Measurements from ENCODE around the gene KCNQ5.

KCNQ5 gene

GRCh38 chr6:72930556-72931132 lies 308.8 kb downstream of the KCNQ5 start:
- no peak for DNase-seq

- DNase-seq, result no peak
Observed at GRCh38 chr6:72931325-72931887, 309.5 kb downstream of the KCNQ5 start.

- no peak for DNase-seq
Observed at GRCh38 chr6:72933233-72933632, 311.4 kb downstream of the KCNQ5 start.

- DNase-seq, result no peak
Observed at GRCh38 chr6:72936766-72937559, 315.1 kb downstream of the KCNQ5 start.

- no peak for DNase-seq
Observed at GRCh38 chr6:72938104-72938503, 316.2 kb downstream of the KCNQ5 start.

- no peak for DNase-seq
Observed at GRCh38 chr6:72939004-72939403, 317.1 kb downstream of the KCNQ5 start.

GRCh38 chr6:72940265-72940664 lies 318.4 kb downstream of the KCNQ5 start:
- DNase-seq, result no peak

GRCh38 chr6:72941263-72941662 lies 319.4 kb downstream of the KCNQ5 start:
- no peak for DNase-seq

- DNase-seq, result peak in 1 of 2 experiments; percentile 18
Observed at GRCh38 chr6:72941751-72942150, 319.9 kb downstream of the KCNQ5 start.

- DNase-seq, result no peak
Observed at GRCh38 chr6:72943699-72944098, 321.8 kb downstream of the KCNQ5 start.

GRCh38 chr6:72944660-72945059 lies 322.8 kb downstream of the KCNQ5 start:
- DNase-seq, result no peak

- no peak for DNase-seq
Observed at GRCh38 chr6:72946774-72947173, 324.9 kb downstream of the KCNQ5 start.

- no peak for DNase-seq
Observed at GRCh38 chr6:72947534-72947933, 325.7 kb downstream of the KCNQ5 start.

- no peak for DNase-seq
Observed at GRCh38 chr6:72948153-72948552, 326.3 kb downstream of the KCNQ5 start.

GRCh38 chr6:72950114-72950860 lies 328.4 kb downstream of the KCNQ5 start:
- no peak for DNase-seq

GRCh38 chr6:72952808-72953630 lies 331.2 kb downstream of the KCNQ5 start:
- no peak for DNase-seq

- no peak for DNase-seq
Observed at GRCh38 chr6:72953971-72954381, 332.1 kb downstream of the KCNQ5 start.

GRCh38 chr6:72954716-72955115 lies 332.9 kb downstream of the KCNQ5 start:
- no peak for DNase-seq

GRCh38 chr6:72955666-72956065 lies 333.8 kb downstream of the KCNQ5 start:
- no peak for DNase-seq

- DNase-seq, result no peak
Observed at GRCh38 chr6:72956272-72956671, 334.4 kb downstream of the KCNQ5 start.

GRCh38 chr6:72959821-72960220 lies 338.0 kb downstream of the KCNQ5 start:
- DNase-seq, result no peak

- DNase-seq, result no peak
Observed at GRCh38 chr6:72963946-72964345, 342.1 kb downstream of the KCNQ5 start.

Data from SHP77 (cell line).